ENCODE data around the gene KCTD3. TPM values are rescaled to one million over a fixed set of nuclear protein-coding genes. Genes with fewer than 3 reads are reported as not detected.
A peak's percentile ranks its signal among the peaks of the same experiment; 100 is the strongest.

The KCTD3 gene
- total RNA-seq, 1 donor from 2014 or later, result 25.3 TPM

- no peaks in the 10 kb centered on the region for H3K9me3 ChIP-seq
- H3K27me3 ChIP-seq (ENCODE audit: low read depth), result peaks cover 4% of the 10 kb centered on the region
- no peak for TF ChIP-seq CTCF (IDR thresholded peaks at IDR 0.05)
- no peak overlapping the region for H3K4me3 ChIP-seq
- DNase-seq, result no peak
- no peak for ATAC-seq
- intact Hi-C loops (cut with DNase I), result no loop called here
- H3K36me3 ChIP-seq, result no peaks in the 10 kb centered on the region
- H3K27ac ChIP-seq, result no peak overlapping the region
- no peaks in the 10 kb centered on the region for H3K4me1 ChIP-seq
These were observed 36.6 kb upstream of the KCTD3 start for GRCh38 chr1:215530401-215530984.

DNA sequence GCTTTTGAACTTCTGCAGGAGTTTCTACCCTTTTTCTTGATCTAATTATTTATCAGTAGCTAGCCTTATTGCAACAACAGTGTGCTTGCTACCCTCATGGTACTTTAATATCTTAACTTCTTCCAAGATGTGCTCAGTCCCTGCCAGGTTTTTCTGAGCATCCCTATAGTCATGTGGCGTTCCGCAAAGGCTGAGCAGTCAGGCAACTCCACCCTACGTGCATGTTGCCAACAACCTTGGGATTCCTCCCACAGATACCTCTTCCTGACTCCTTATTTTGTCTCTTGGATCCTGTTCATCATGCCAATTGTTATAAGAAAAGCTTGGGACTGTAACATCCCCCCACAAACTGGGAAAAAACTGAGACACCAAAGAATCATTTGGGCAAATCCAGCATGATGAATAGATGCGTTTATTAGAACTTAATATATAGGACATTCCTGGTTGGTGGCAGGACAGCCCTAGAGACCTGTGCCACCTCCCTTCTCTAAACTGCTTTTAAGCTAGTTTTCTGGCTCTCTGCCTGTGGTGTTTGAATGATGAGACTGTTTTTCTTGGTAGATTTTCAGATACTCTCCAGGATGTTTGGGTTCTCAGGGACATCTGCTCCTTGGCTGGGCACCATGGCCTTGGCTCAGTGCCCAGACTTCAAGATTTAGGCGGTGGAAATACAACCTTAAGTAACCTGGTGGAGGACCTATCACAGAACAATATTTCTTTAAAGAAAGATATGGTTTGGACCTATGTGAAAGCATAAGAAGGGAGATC, 27.1 kb upstream of the KCTD3 start:
- Histone ChIP-seq H3K36me3 (no peaks in the 10 kb centered on the region), H3K4me3 (no peak overlapping the region), H3K27me3 (ENCODE audit: low read depth) (no peaks in the 10 kb centered on the region), H3K27ac (no peak overlapping the region), H3K4me1 (no peaks in the 10 kb centered on the region), H3K9me3 (peaks cover 6% of the 10 kb centered on the region)
- intact Hi-C loops (cut with DNase I), result no loop called here
- no peak for TF ChIP-seq CTCF (IDR thresholded peaks at IDR 0.05)
- ATAC-seq (no peak), DNase-seq (no peak)

DNA sequence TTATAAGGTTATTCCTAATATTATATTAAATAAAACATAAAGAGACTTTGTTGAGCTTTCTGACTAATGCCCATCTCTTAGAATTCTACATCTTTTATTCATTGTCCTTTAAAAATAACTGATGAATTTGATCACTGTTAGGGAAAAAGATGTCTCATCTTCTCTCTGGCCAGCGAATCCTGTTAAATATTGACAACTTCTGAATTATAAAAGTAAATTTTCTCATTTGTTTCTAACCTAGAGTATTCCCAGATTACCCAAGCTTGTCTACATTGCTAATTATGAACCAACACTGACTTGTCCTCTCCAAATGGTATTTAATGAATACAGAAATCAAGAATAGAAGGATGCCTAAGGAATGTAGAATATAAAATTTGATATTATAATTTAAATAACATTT, 24.8 kb upstream of the KCTD3 start:
- ATAC-seq (no peak), DNase-seq (no peak)
- Histone ChIP-seq H3K4me1 (no peaks in the 10 kb centered on the region), H3K36me3 (no peaks in the 10 kb centered on the region), H3K4me3 (no peak overlapping the region), H3K27me3 (ENCODE audit: low read depth) (no peaks in the 10 kb centered on the region), H3K9me3 (peaks cover 6% of the 10 kb centered on the region), H3K27ac (no peak overlapping the region)
- TF ChIP-seq CTCF (IDR thresholded peaks at IDR 0.05), result no peak
- intact Hi-C loops (cut with DNase I), result no loop called here

- DNase-seq (no peak), ATAC-seq (peak; percentile 70 to 82)
- H3K9me3 ChIP-seq, result peaks cover 6% of the 10 kb centered on the region
- no peak overlapping the region for H3K4me3 ChIP-seq
- no peak for TF ChIP-seq CTCF (IDR thresholded peaks at IDR 0.05)
- no peaks in the 10 kb centered on the region for H3K27me3 ChIP-seq (ENCODE audit: low read depth)
- intact Hi-C loops (cut with DNase I), result no loop called here
- no peaks in the 10 kb centered on the region for H3K4me1 ChIP-seq
- no peaks in the 10 kb centered on the region for H3K36me3 ChIP-seq
- no peak overlapping the region for H3K27ac ChIP-seq
These were observed 23.9 kb upstream of the KCTD3 start for GRCh38 chr1:215543191-215543606.

DNA sequence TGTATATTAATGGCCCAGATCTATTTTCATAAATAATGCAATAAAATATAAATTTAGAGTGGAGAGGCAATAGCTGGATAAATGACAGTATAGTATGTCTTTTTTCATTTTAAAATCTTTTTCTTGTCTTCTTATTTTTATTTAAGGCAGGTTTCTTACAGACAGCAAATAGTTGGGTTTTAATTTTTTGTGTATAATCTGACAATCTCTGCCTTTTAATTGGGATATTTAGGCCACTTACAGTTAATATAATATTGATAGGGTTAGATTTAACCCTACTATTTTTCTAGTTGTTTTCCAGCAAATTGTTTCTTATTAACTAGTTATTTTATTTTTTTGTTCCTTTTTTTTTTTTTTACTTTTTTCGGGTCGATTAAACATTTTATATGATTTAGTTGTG, 23.3 kb upstream of the KCTD3 start:
- intact Hi-C loops (cut with DNase I), result no loop called here
- no peaks in the 10 kb centered on the region for H3K36me3 ChIP-seq
- no peak overlapping the region for H3K27ac ChIP-seq
- no peak for TF ChIP-seq CTCF (IDR thresholded peaks at IDR 0.05)
- no peaks in the 10 kb centered on the region for H3K4me1 ChIP-seq
- no peak for ATAC-seq
- peaks cover 6% of the 10 kb centered on the region for H3K9me3 ChIP-seq
- H3K27me3 ChIP-seq (ENCODE audit: low read depth), result no peaks in the 10 kb centered on the region
- DNase-seq, result no peak
- no peak overlapping the region for H3K4me3 ChIP-seq
